HG03439 (cell line): ENCODE data around the gene GUCY1A2.
"Not testable (repeated sequence)": the region's sequence is repeated elsewhere in the genome, so short reads cannot be mapped to it uniquely, and the experiment has no call there.

Experiments
- ATAC-seq: cut with Tn5 transposase; IDR thresholded peaks from one replicate; pipeline ENCODE4 v1.9.1; 2021; ENCODE audit warnings: mild to moderate bottlenecking, moderate library complexity; ENCODE audit not compliant: unreplicated experiment

Gene GUCY1A2

GRCh38 chr11:106852779-106853178 is 165.5 kb downstream of the GUCY1A2 start:
- ATAC-seq, result no peak

DNA sequence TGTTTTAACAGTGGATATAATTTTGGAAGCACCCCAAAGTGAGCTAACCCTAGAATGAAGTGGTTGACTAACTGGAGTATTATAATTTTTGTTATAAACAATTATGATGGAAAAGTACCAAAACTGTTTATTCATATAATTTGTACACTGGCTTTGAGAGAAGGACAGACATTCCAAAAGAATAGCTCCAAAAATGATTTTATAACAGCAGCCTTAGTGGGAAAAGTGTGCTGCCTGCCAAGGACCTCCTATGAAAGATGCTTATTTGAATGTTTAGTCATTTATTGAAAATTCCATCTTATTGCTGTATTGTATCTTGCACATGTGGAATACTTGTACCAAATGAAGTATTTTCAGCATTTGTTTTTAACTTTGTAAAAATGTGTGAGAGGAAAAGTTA is 169.8 kb downstream of the GUCY1A2 start:
- ATAC-seq, result no peak

DNA sequence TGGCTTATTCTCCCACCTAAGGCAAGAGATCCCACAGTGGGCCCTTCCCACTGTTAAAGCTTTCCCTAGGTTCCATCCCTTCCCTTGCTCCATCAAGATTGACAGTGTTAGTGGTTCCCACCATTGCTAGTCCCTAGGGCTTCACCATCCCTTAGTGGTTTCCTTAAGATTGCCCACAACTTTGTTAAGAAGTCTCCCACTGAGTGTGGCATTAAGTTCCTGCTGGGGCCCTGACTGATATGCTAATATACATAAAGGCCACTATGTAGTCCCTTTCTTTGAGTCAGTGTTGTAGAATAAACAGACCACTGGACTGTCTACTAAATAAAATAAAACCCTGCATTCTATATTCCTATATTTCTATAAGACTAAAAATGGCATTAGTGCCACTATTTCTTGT is 176.1 kb downstream of the GUCY1A2 start:
- no peak for ATAC-seq

GRCh38 chr11:106840947-106841346 is 177.3 kb downstream of the GUCY1A2 start:
- ATAC-seq, result no peak

GRCh38 chr11:106840146-106840545 is 178.1 kb downstream of the GUCY1A2 start:
- ATAC-seq, result no peak

GRCh38 chr11:106834567-106834966 is 183.7 kb downstream of the GUCY1A2 start:
- ATAC-seq, result no peak

DNA sequence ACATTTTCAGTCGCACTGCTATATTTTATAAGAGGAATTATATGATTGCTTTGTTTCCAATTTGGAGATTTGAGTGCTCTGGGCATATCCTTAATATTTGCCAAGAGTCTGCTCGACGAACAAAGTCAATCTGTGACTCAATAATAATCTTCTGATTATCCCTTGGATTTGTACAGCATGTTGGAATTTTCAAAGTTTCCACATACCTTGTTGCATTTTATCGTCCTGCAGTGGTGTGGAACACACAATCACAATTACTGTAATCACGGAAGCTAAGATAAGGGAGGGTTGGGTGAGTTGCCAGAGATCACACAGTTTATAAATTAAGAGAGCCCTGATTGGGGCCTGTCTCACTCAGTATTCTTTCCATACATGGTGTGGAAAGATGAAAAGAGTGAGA is 189.3 kb downstream of the GUCY1A2 start:
- no peak for ATAC-seq

DNA sequence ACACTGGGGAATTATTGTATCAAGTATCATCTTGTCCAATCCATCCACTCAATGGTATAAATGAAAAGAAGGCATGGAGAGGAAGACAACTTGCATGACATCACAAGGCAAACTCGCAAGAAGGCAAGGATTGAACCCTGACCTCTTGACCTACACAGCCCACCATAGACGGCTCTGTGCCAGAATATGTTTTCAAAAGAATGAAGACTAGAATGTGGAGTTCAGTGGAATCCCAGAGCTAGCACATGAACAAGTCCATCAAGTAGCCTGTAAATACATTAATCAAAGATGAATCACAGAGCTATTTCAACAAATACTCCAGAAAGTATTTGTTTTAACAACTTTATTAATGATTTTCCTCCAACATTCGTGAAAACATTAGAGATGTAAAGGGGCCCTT is 189.7 kb downstream of the GUCY1A2 start:
- ATAC-seq, result no peak

- ATAC-seq, result no peak
Measured at GRCh38 chr11:106827687-106828086, 190.6 kb downstream of the GUCY1A2 start.

- ATAC-seq, result not testable (repeated sequence)
Measured at GRCh38 chr11:106826558-106826957, 191.7 kb downstream of the GUCY1A2 start.

DNA sequence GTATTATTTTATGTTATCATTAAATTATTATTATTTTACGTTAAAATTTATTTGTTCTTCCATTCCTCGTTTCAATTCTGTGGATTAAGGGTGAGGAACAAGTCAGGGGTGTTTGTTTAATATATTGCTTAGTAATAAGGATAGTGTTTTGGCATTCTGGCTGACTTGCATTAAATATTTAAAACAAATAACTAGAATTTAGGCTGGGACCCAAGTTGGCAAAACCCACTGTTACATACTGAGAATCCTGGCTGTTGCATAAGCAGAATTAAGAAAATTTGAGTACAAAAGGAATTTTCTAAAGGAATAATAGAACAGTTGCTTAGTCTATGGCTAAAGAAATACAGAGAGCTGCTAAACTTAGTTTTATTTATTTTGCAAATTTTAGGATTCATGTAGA is 196.4 kb downstream of the GUCY1A2 start:
- no peak for ATAC-seq

GRCh38 chr11:106821291-106821690 is 197.0 kb downstream of the GUCY1A2 start:
- ATAC-seq, result no peak

DNA sequence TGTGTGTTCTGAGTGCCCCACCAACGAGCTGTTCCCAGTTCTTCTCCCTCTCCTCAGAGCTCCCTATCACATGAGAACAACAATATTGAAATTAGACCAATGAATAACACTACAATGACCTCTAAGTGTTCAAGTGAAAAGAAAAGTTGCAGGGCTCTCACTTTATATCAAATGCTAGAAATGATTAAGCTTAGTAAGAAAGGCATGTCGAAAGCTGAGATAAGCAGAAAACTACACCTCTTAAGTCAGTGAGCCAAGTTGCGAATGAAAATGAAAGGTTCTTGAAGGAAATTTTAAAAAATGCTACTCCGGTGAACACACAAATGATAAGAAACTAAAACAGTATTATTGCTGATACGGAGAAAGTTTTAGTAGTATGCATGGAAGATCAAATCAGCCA is 199.8 kb downstream of the GUCY1A2 start:
- ATAC-seq, result no peak

- no peak for ATAC-seq
Measured at GRCh38 chr11:106815209-106815608, 203.1 kb downstream of the GUCY1A2 start.

GRCh38 chr11:106813806-106814205 is 204.5 kb downstream of the GUCY1A2 start:
- ATAC-seq, result no peak

- ATAC-seq, result no peak
Measured at GRCh38 chr11:106794058-106794457, 224.2 kb downstream of the GUCY1A2 start.

GRCh38 chr11:106789406-106789805 is 228.9 kb downstream of the GUCY1A2 start:
- no peak for ATAC-seq

DNA sequence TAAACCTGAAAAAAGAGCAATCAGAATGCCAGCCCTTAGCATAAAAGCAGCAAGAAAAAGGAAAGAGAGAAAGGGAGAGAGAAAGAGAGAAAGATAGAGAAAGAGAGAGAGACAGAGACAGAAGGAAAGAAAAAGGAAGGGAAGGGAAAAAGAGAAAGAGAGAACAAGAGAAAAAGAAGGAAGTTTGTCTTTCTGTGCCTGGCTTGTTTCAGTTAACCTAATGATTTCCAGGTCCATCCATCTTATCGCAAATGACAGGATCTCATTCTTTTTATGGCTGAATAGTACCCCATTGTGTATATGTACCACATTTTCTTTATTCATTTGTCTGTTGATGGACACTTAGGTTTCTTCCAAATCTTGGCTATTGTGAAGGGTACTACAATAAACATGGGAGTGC is 230.8 kb downstream of the GUCY1A2 start:
- ATAC-seq, result no peak

DNA sequence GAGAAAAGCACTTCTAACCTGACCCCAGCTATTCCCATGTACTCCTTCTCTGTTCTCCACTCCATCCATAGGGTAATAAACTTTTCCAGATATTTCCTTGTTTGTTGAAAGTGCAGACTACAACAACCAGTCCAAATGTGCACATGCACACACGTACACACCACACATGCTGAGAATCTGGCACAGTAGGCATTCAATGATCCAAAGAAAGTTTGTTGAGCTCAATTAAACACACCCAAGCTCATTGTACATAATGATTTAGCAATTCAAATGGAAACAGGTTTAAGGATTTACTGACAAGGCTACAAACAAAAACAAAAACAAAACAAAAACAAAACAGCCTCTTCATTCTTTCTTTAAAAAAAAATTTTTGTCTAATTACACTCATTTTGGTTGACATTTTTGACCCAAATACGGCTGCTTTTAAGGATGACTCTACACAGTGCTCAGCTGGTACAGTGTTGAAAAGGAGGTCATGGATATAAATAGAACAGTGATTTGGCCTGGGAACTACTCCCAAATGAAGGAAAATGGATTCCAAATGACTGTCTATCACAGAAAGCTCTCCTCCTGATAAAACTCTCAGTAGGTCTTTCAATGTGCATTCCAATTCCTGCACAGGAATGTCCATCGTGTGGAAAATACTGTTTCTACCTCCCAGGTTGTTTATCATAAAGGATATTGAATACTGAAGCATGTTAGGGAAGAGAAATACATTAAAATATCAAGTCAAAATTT is 232.2 kb downstream of the GUCY1A2 start:
- ATAC-seq, result no peak

GRCh38 chr11:106777302-106777701 is 241.0 kb downstream of the GUCY1A2 start:
- ATAC-seq, result not testable (repeated sequence)

DNA sequence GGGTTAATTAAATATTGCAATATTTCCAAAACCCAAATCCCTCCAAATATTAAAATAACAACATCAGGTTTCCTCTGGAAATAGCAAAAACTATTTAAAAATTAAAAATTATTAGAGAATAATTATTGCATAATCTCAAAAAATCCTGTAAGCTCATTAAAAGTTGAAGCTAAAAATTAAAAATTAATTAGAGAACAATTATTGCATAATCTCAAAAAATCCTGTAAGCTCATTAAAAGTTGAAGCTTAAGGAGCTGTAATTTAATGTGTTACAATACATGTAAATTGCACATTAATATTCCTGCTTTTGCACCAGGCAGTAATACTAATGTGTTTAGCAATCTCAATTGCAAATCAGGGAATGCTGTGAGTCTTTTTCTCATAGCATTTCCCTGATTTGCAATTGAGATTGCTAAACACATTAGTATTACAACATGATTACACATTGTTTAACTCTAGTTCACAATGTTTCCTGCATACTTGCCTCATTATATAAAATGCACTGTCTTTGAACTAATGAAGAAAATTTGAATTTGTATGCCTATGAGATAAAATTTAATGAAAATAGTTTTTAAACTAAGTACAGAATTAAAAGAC is 247.7 kb downstream of the GUCY1A2 start:
- ATAC-seq, result no peak

- no peak for ATAC-seq
Measured at GRCh38 chr11:106765469-106766258, 252.6 kb downstream of the GUCY1A2 start.
